HFF-Myc (cell line): ENCODE measurements around the gene C1QL1.

Experiments
- DNase-seq: peaks from one replicate; pipeline ENCODE4 v3.0.0-alpha.2; 2011; ENCODE audit warnings: low read depth; ENCODE audit errors: extremely low read depth
- H3K4me3 ChIP-seq: replicated peaks from 2 replicates; pipeline ENCODE4 v1.5.1; 2011; ENCODE audit warnings: low read depth, mild to moderate bottlenecking, control low read depth, low read length
- CTCF ChIP-seq: IDR thresholded peaks from 2 replicates; pipeline ENCODE4 v1.5.1; 2012; ENCODE audit warnings: mild to moderate bottlenecking, low read depth, low read length, control low read depth; ENCODE audit errors: missing control alignments

The C1QL1 gene

GRCh38 chr17:44926821-44927525, 41.1 kb downstream of the C1QL1 start:
- DNase-seq: no peak
- TF ChIP-seq CTCF: no peak
- no peak overlapping the region for H3K4me3 ChIP-seq

- no peak for DNase-seq
- no peak for TF ChIP-seq CTCF
- no peak overlapping the region for H3K4me3 ChIP-seq
Measured at GRCh38 chr17:44925731-44926697, 42.1 kb downstream of the C1QL1 start.

GRCh38 chr17:44924107-44924544, 44.0 kb downstream of the C1QL1 start:
- DNase-seq: no peak
- no peak for TF ChIP-seq CTCF
- no peak overlapping the region for H3K4me3 ChIP-seq

GRCh38 chr17:44922746-44923470, 45.2 kb downstream of the C1QL1 start:
- H3K4me3 ChIP-seq: no peak overlapping the region
- TF ChIP-seq CTCF: no peak
- DNase-seq: no peak

DNA sequence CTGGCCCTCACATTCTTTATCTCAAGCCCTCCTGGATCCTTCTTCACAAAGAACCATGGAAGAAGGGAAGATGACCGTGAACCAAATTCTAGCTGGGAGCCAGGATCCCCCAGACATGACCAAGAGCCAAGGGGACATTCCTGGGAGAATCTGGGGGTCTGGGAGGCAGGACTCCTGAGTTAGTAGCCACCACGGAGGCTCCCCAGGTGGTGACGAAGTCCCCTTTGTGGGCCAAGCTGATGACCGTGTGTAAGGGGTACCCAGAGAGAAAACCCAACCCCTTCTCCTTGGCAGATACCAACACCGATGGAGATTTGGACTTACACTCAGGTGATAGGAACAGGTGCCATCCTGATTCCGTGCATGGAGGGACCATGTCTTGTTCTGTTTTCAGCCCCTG, 46.0 kb downstream of the C1QL1 start:
- TF ChIP-seq CTCF: no peak
- no peak overlapping the region for H3K4me3 ChIP-seq
- DNase-seq: no peak

- no peak for DNase-seq
- no peak overlapping the region for H3K4me3 ChIP-seq
- no peak for TF ChIP-seq CTCF
Measured at GRCh38 chr17:44921122-44921882, 46.8 kb downstream of the C1QL1 start.
